Lower leg skin (tissue), 4 donors: ENCODE measurements around the gene ADISSP. TPM values are rescaled to one million over a fixed set of nuclear protein-coding genes. Genes with fewer than 3 reads are reported as not detected.

Source experiments
- DNase-seq, 2 donors: peaks; one replicate each; pipeline ENCODE4 v3.0.0-alpha.2; 2019; ENCODE audit warnings: low spot score in 2 of 2
- H3K4me3 ChIP-seq: fragments of 200-600 bp; sonication (generic); 2 replicates; pipeline ENCODE4 v1.5.1; 2017; ENCODE audit warnings: mild to moderate bottlenecking, low read depth; ENCODE audit not compliant: poor library complexity, severe bottlenecking
- CTCF ChIP-seq, 3 donors: fragments of 450-650 bp; IDR thresholded peaks; one replicate each; pipeline ENCODE4 v1.5.1; 2016; ENCODE audit warnings: antibody characterized with exemption in 3 of 3, mild to moderate bottlenecking in 3 of 3, moderate library complexity in 2 of 3
- POLR2A ChIP-seq, 2 donors: fragments of 450-650 bp; IDR thresholded peaks; one replicate each; pipeline ENCODE4 v1.6.1; 2016 to 2017; ENCODE audit warnings: antibody characterized with exemption in 2 of 2, mild to moderate bottlenecking in 1 of 2, moderate library complexity in 1 of 2
- WGBS, 2 donors: methylation state at CpG; one replicate each; pipeline ENCODE4 v1.1.5; 2018; 5-methylcytosine and 5-hydroxymethylcytosine counted together
- intact Hi-C: fragments of 100-400 bp; cut with DNase I; formaldehyde crosslinking; loops from one replicate; pipeline ENCODE4 v1.15.0; 2023; ENCODE audit warnings: low total_unique reads
- total RNA-seq, 4 donors: library from RNA; depleted of rRNA; stranded (reverse); fragments of >200 nt; gene quantifications; one replicate each; pipeline ENCODE4 v1.1.0, GENCODE V29; 2016

ADISSP gene
- total RNA-seq, 4 donors from 2014 or later, result 9.7 to 21.8 (median 15.5) TPM

- no peak for DNase-seq
- intact Hi-C loops, result no loop called here
- 58 to 59% methylated on average over 12 to 17 of the region's 17 CpGs for WGBS, 2 donors
- TF ChIP-seq CTCF (IDR thresholded peaks at IDR 0.05), result no peak
- TF ChIP-seq POLR2A (IDR thresholded peaks at IDR 0.05), result no peak
- H3K4me3 ChIP-seq, result no peak overlapping the region
Measured at GRCh38 chr20:3784216-3784853, 16.8 kb upstream of the ADISSP start.

- no peak overlapping the region for H3K4me3 ChIP-seq
- 58 to 62% methylated on average over 10 of the region's 10 CpGs for WGBS, 2 donors
- TF ChIP-seq POLR2A (IDR thresholded peaks at IDR 0.05), result no peak
- no peak for TF ChIP-seq CTCF (IDR thresholded peaks at IDR 0.05)
- no peak for DNase-seq
- intact Hi-C loops, result no loop called here
Measured at GRCh38 chr20:3783511-3784195, 16.1 kb upstream of the ADISSP start.

- WGBS, 2 donors, result 41 to 56% methylated on average over 2 of the region's 2 CpGs
- intact Hi-C loops, result no loop called here
- TF ChIP-seq POLR2A (IDR thresholded peaks at IDR 0.05) (no peak), CTCF (IDR thresholded peaks at IDR 0.05) (no peak)
- DNase-seq, result no peak
- H3K4me3 ChIP-seq, result no peak overlapping the region
Measured at GRCh38 chr20:3783068-3783489, 15.5 kb upstream of the ADISSP start.

- no peak overlapping the region for H3K4me3 ChIP-seq
- intact Hi-C loops, result no loop called here
- DNase-seq, result no peak
- WGBS, 2 donors, result 48 to 64% methylated on average over 6 of the region's 6 CpGs
- no peak for TF ChIP-seq POLR2A (IDR thresholded peaks at IDR 0.05)
- TF ChIP-seq CTCF (IDR thresholded peaks at IDR 0.05), result no peak
Measured at GRCh38 chr20:3782597-3782996, 15.0 kb upstream of the ADISSP start.

- peak; percentile 89 to 92 for DNase-seq
- WGBS, 2 donors, result 17 to 36% methylated on average over 13 to 25 of the region's 28 CpGs
Measured at GRCh38 chr20:3781153-3781910, 13.8 kb upstream of the ADISSP start, which contains the start of gene SPEF1. SPEF1 (minus strand) TSS chr20:3781448; CDS start chr20:3781287, 161 bp downstream.

More at GRCh38 chr20:3781153-3781910, 13.8 kb upstream of the ADISSP start, which contains the start of gene SPEF1:
- TF ChIP-seq CTCF (IDR thresholded peaks at IDR 0.05), result no peak
- TF ChIP-seq POLR2A (IDR thresholded peaks at IDR 0.05), result no peak
- intact Hi-C loops, result no loop called here
- no peak within 1 kb of the TSS for H3K4me3 ChIP-seq
